ENCODE data around the gene ECSIT.

- TF ChIP-seq CTCF (IDR thresholded peaks at IDR 0.05) (no peak), POLR2A (IDR thresholded peaks at IDR 0.05) (no peak)
Observed at GRCh38 chr19:11577451-11578257, 48.7 kb upstream of the ECSIT start, which contains the start of gene ACP5.
